ENCODE measurements around the gene INTS11.

GRCh38 chr1:1330366-1331067, 6.1 kb upstream of the INTS11 start:
- TF ChIP-seq CTCF (IDR thresholded peaks at IDR 0.05) = no peak
- no peak for TF ChIP-seq POLR2A (IDR thresholded peaks at IDR 0.05)
- TF ChIP-seq POLR2AphosphoS5 (IDR thresholded peaks at IDR 0.05) = no peak

Measured in stomach (tissue), 4 donors.